ENCODE data around the gene CHCHD3.

- no peak for TF ChIP-seq CTCF (conservative IDR thresholded peaks at IDR 0.05 in 1 of 2, IDR thresholded peaks at IDR 0.05 in 1 of 2; ENCODE audit: low read depth in 1 of 2, low read length in 2 of 2)
- TF ChIP-seq EZH2 (IDR thresholded peaks at IDR 0.05; ENCODE audit: low read length, missing control alignments): no peak
Measured at GRCh38 chr7:133081599-133082389, at the start of gene CHCHD3.
